Ascending aorta (tissue), 2 donors: ENCODE data around the gene SPTBN1. TPM values are rescaled to one million over a fixed set of nuclear protein-coding genes. Genes with fewer than 3 reads are reported as not detected.

Experiments
- DNase-seq, 2 donors: peaks; one replicate each; pipeline ENCODE4 v3.0.0-alpha.2; 2019; ENCODE audit warnings: low spot score in 2 of 2
- H3K27ac ChIP-seq, 2 donors: fragments of 200-600 bp; sonication (generic); one replicate each; pipeline ENCODE4 v1.5.1; 2016 to 2017; ENCODE audit warnings: mild to moderate bottlenecking in 1 of 2
- H3K27me3 ChIP-seq: fragments of 200-600 bp; sonication (generic); one replicate; pipeline ENCODE4 v1.5.1; 2017
- H3K36me3 ChIP-seq, 2 donors: fragments of 200-600 bp; sonication (generic); one replicate each; pipeline ENCODE4 v1.5.1; 2016
- H3K4me1 ChIP-seq, 2 donors: fragments of 200-600 bp; sonication (generic); one replicate each; pipeline ENCODE4 v1.5.1; 2016 to 2017; ENCODE audit warnings: mild to moderate bottlenecking in 1 of 2
- H3K4me3 ChIP-seq, 2 donors: fragments of 200-600 bp; sonication (generic); one replicate each; pipeline ENCODE4 v1.5.1; 2016 to 2017; ENCODE audit warnings: mild to moderate bottlenecking in 1 of 2
- H3K9me3 ChIP-seq, 2 donors: fragments of 200-600 bp; sonication (generic); one replicate each; pipeline ENCODE4 v1.5.1; 2016
- intact Hi-C: fragments of 100-400 bp; cut with DNase I; formaldehyde crosslinking; loops from one replicate; pipeline ENCODE4 v1.15.1; 2023
- total RNA-seq: library from RNA; depleted of rRNA; stranded (reverse); fragments of >200 nt; gene quantifications from one replicate; pipeline ENCODE4 v1.1.0, GENCODE V29; 2016
- TF ChIP-seq, protein P1 (sequence below), 3 experiments: fragments of 200-600 bp in 2 of 3; fragments of 450-650 bp in 1 of 3; sonication (generic) in 2 of 3; IDR thresholded peaks; one replicate each; pipeline ENCODE4 v1.5.1; 2016 to 2019; ENCODE audit warnings: antibody characterized with exemption in 3 of 3, mild to moderate bottlenecking in 1 of 3, moderate library complexity in 1 of 3

SPTBN1 gene
- total RNA-seq, 1 donor from 2014 or later, result 246 TPM

DNA sequence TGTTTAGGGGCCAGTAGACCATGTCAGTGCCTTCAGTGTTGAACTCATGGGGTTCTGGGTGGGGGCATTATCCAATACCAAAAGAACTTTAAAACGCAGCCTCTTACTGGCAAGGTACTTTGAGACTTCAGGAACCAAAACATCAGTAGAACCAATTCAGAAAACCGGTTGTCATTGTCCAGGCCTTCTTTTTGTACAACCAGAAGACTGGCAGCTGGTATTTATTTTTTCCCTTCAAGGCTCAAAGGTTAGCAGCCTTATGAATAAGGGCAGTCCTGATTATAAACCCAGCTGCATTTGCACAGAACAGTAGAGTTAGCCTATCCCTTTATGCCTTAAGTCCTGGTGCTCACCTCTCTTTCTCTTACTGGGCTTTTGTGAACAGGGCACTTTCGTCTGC is 153.5 kb downstream of the SPTBN1 start:
- intact Hi-C loops, result loop anchor here (5.0 kb wide), 1 partner anchor 37 kb away; no protein-coding TSS in a partner anchor
- Histone ChIP-seq H3K27ac (no peak overlapping the region), H3K4me3 (no peak overlapping the region), H3K36me3 (peaks cover 0 to 5% of the 10 kb centered on the region in 2 donors), H3K9me3 (no peaks in the 10 kb centered on the region), H3K4me1 (peaks cover 11 to 26% of the 10 kb centered on the region in 2 donors), H3K27me3 (no peaks in the 10 kb centered on the region)
- TF ChIP-seq, protein P1, sequence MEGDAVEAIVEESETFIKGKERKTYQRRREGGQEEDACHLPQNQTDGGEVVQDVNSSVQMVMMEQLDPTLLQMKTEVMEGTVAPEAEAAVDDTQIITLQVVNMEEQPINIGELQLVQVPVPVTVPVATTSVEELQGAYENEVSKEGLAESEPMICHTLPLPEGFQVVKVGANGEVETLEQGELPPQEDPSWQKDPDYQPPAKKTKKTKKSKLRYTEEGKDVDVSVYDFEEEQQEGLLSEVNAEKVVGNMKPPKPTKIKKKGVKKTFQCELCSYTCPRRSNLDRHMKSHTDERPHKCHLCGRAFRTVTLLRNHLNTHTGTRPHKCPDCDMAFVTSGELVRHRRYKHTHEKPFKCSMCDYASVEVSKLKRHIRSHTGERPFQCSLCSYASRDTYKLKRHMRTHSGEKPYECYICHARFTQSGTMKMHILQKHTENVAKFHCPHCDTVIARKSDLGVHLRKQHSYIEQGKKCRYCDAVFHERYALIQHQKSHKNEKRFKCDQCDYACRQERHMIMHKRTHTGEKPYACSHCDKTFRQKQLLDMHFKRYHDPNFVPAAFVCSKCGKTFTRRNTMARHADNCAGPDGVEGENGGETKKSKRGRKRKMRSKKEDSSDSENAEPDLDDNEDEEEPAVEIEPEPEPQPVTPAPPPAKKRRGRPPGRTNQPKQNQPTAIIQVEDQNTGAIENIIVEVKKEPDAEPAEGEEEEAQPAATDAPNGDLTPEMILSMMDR (IDR thresholded peaks at IDR 0.05), result no peak
- DNase-seq, result no peak

GRCh38 chr2:54610700-54611099 is 154.6 kb downstream of the SPTBN1 start:
- peaks cover 7 to 16% of the 10 kb centered on the region in 2 donors for H3K4me1 ChIP-seq
- no peaks in the 10 kb centered on the region for H3K27me3 ChIP-seq
- H3K27ac ChIP-seq, result no peak overlapping the region
- H3K36me3 ChIP-seq, result peaks cover 0 to 6% of the 10 kb centered on the region in 2 donors
- no peak for DNase-seq
- no peak overlapping the region for H3K4me3 ChIP-seq
- intact Hi-C loops, result loop anchor here (5.0 kb wide), 1 partner anchor 38 kb away; no protein-coding TSS in a partner anchor
- H3K9me3 ChIP-seq, result no peaks in the 10 kb centered on the region
- TF ChIP-seq, protein P1 (IDR thresholded peaks at IDR 0.05), result no peak

- no peaks in the 10 kb centered on the region for H3K9me3 ChIP-seq
- intact Hi-C loops, result loop anchor here (5.0 kb wide), 1 partner anchor 40 kb away; no protein-coding TSS in a partner anchor
- TF ChIP-seq, protein P1 (IDR thresholded peaks at IDR 0.05), result no peak
- H3K27me3 ChIP-seq, result no peaks in the 10 kb centered on the region
- no peak overlapping the region for H3K27ac ChIP-seq
- peaks cover 7 to 9% of the 10 kb centered on the region in 2 donors for H3K36me3 ChIP-seq
- DNase-seq, result peak in 1 of 2 donors; percentile 43
- H3K4me3 ChIP-seq, result no peak overlapping the region
- H3K4me1 ChIP-seq, result peaks cover 7 to 12% of the 10 kb centered on the region in 2 donors
Observed at GRCh38 chr2:54611830-54612545, 155.9 kb downstream of the SPTBN1 start.

DNA sequence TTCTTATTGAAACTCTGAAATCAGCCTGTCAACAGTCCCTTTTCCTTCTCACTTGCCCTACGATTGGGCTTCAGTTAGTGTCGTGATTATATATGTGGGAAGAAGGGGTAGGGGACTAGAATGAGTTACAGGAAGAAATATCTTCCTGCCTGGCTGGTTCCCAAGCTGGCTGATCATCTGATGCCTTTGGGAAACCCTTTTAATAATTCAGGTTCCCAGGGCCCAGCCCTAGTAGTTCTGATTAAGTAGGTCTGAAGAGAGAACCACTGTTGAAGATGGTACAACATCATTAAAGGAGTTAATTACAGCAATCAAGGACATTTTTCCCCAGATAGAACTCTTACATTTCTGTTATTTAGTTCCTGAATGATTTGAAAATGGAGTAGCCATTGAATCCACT is 157.3 kb downstream of the SPTBN1 start:
- Histone ChIP-seq H3K4me3 (no peak overlapping the region), H3K27me3 (no peaks in the 10 kb centered on the region), H3K27ac (peak overlapping the region in 1 of 2 donors; percentile 62), H3K36me3 (peaks cover 15 to 21% of the 10 kb centered on the region in 2 donors), H3K9me3 (no peaks in the 10 kb centered on the region), H3K4me1 (peaks cover 8 to 14% of the 10 kb centered on the region in 2 donors)
- DNase-seq, result no peak
- intact Hi-C loops, result loop anchor here (5.0 kb wide), 1 partner anchor 41 kb away; no protein-coding TSS in a partner anchor
- TF ChIP-seq, protein P1 (IDR thresholded peaks at IDR 0.05), result no peak

- no peaks in the 10 kb centered on the region for H3K9me3 ChIP-seq
- peak overlapping the region; percentile 3 to 62 for H3K27ac ChIP-seq
- peaks cover 12 to 18% of the 10 kb centered on the region in 2 donors for H3K4me1 ChIP-seq
- no peak for DNase-seq
- TF ChIP-seq, protein P1 (IDR thresholded peaks at IDR 0.05), result no peak
- no peaks in the 10 kb centered on the region for H3K27me3 ChIP-seq
- H3K4me3 ChIP-seq, result no peak overlapping the region
- peaks cover 15 to 23% of the 10 kb centered on the region in 2 donors for H3K36me3 ChIP-seq
- intact Hi-C loops, result loop anchor here (5.0 kb wide), 1 partner anchor 42 kb away; no protein-coding TSS in a partner anchor
Observed at GRCh38 chr2:54613794-54614257, 157.7 kb downstream of the SPTBN1 start.
